Spinal cord (tissue), 10 donors: ENCODE results near the gene BNIP5. TPM values are rescaled to one million over a fixed set of nuclear protein-coding genes. Genes with fewer than 3 reads are reported as not detected.
A peak's percentile ranks its signal among the peaks of the same experiment; 100 is the strongest.

Experiments used
- DNase-seq, 6 donors: peaks; one replicate each; pipeline versions ENCODE4 v3.0.0 to v3.0.0-alpha.2; 2013 to 2015; ENCODE audit warnings: low spot score in 6 of 6, low read depth in 4 of 6
- H3K27ac ChIP-seq: one replicate; pipeline ENCODE4 v1.5.1; 2013; ENCODE audit warnings: low read depth, low read length, control low read depth
- H3K27me3 ChIP-seq: one replicate; pipeline ENCODE4 v1.6.1; 2013; ENCODE audit warnings: low read length; ENCODE audit not compliant: control insufficient read depth, insufficient read depth
- H3K36me3 ChIP-seq: one replicate; pipeline ENCODE4 v1.6.1; 2013; ENCODE audit warnings: low read length; ENCODE audit not compliant: control insufficient read depth, insufficient read depth
- H3K4me1 ChIP-seq: one replicate; pipeline ENCODE4 v1.6.1; 2013; ENCODE audit warnings: low read length; ENCODE audit not compliant: control insufficient read depth, insufficient read depth
- H3K4me3 ChIP-seq: one replicate; pipeline ENCODE4 v1.5.1; 2013; ENCODE audit warnings: low read depth, low read length, control low read depth
- H3K9me3 ChIP-seq: one replicate; pipeline ENCODE4 v1.6.1; 2013; ENCODE audit warnings: low read length; ENCODE audit not compliant: control insufficient read depth, insufficient read depth
- WGBS: methylation state at CpG from one replicate; pipeline ENCODE4 v1.1.5; 2013; ENCODE audit warnings: missing lambda C conversion rate; ENCODE audit not compliant: insufficient coverage; 5-methylcytosine and 5-hydroxymethylcytosine counted together
- polyA plus RNA-seq, 2 donors: library from polyadenylated mRNA; unstranded; fragments of 120-200 nt; gene quantifications; one replicate each; pipeline ENCODE4 v1.2.1, GENCODE V29; 2013; ENCODE audit not compliant: insufficient read length in 2 of 2
- total RNA-seq, 2 donors: library from RNA; depleted of rRNA in 1 of 2; stranded (reverse); fragments of 120-200 nt in 1 of 2; fragments of >200 nt in 1 of 2; gene quantifications; one replicate each; pipeline versions ENCODE4 v1.2.3 to v1.2.4, GENCODE V29; 2013 to 2014
- donor health status: healthy.

Gene BNIP5
- total and polyA plus RNA-seq, 4 donors = under 0.01 to 0.06 (median 0.05) TPM; not detected in 1

DNA sequence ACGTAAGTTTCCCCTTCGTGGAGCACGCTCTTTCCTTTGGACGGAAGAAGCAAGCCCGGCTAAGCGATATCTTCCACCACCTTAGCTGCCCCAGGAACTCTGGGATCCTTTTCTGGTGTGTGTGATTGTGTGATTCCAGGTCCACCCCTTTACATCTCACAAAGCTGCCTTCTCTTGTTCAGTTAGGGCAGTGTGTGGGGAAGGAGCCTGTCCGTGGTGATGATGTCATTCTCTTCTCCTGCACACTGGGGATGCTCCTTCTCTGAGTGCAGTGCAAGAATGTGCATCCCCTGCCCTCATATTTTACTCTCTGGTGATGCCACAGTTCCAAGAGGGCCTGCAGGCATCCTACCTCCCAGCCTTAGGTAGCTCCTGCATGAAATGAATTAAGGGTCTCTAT, 30.3 kb downstream of the BNIP5 start:
- DNase-seq = no peak
- no peaks in the 10 kb centered on the region for H3K36me3 ChIP-seq
- no peaks in the 10 kb centered on the region for H3K27me3 ChIP-seq
- no peaks in the 10 kb centered on the region for H3K4me1 ChIP-seq
- no peak overlapping the region for H3K4me3 ChIP-seq
- no peak overlapping the region for H3K27ac ChIP-seq
- no peaks in the 10 kb centered on the region for H3K9me3 ChIP-seq
- 40% methylated on average over 1 of the region's 7 CpGs for WGBS

DNA sequence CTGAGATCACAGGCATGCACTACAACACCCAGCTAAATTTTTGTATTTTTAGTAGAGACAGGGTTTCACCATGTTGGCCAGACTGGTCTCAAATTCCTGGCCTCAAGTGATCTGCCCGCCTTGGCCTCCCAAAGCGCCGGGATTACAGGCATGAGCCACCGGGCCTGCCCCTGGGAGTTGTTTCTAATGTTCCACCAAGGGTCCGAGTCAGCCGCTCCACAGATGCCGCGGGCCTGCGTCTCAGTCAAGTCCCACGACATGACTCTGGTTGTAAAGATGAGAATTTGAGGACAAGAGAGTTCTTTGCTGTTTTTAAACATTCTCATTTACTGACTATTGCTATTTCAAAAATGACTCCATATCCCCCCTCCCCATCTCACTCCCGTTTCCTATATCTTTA, 30.8 kb downstream of the BNIP5 start:
- no peak for DNase-seq
- no peak overlapping the region for H3K27ac ChIP-seq
- no peaks in the 10 kb centered on the region for H3K9me3 ChIP-seq
- H3K36me3 ChIP-seq = no peaks in the 10 kb centered on the region
- no peak overlapping the region for H3K4me3 ChIP-seq
- 92% methylated on average over 5 of the region's 11 CpGs for WGBS
- no peaks in the 10 kb centered on the region for H3K4me1 ChIP-seq
- H3K27me3 ChIP-seq = no peaks in the 10 kb centered on the region

DNA sequence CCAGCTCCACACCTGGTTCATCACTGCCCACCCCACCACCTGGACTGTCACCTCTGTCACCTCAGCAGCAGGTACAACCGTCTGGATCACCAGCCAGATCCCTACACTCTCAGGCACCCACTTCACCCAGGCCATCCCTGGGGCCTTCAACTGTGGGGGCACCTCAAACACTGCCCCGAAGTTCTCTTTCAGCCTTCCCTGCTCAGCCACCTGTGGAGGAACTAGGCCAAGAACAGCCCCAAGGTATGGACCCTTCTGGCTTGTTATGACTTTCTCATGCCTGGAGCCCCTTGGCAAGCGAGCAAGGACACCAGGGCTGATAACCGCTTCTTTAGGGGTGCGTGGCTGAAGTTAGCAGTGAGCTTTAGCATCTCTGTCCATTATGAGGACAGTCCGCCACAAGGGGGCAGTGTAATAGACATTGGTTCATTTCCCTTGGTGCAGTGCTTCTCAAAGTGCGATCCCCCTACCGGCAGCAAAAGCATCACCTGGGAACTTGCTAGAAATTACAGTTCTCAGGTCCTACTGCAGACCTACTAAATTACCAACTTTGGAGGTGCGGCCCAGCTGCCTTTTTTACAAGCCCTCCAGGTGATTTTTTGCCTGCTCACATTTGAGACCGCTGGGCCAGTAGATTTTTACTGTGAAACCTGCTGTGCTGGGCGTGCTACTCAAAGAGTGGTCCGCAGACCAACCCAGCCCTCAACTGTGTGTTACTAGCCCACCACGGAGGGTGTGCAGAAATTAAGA, 34.3 kb downstream of the BNIP5 start:
- DNase-seq = peak in 5 of 6 donors; percentile 63 to 92 (median 65)
- WGBS = 26% methylated on average over 10 of the region's 13 CpGs

DNA sequence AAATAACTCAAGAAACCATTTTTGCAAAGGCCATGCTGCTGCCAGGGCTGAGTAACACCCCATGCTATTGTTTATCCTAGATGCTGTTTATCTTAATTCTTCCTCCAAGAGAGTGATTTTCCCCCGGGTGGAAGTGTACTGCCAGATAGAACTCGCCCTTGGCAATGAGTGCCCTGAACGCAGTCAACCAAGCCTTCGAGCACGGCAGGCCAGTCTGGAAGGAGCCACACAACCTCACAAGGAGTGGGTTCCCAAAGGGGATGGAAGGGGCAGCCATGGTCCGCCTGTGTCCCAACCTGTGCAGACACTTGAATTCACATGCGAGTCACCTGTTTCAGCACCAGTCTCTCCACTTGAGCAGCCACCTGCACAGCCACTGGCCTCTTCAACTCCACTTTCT, 34.9 kb downstream of the BNIP5 start:
- Histone ChIP-seq H3K27me3 (no peaks in the 10 kb centered on the region), H3K36me3 (no peaks in the 10 kb centered on the region), H3K4me3 (no peak overlapping the region), H3K4me1 (no peaks in the 10 kb centered on the region), H3K9me3 (no peaks in the 10 kb centered on the region), H3K27ac (no peak overlapping the region)
- whole genome bisulfite sequencing = 81% methylated on average over 7 of the region's 7 CpGs
- no peak for DNase-seq

More for the DNA sequence above, 34.3 kb downstream of the BNIP5 start:
- Histone ChIP-seq H3K9me3 (no peaks in the 10 kb centered on the region), H3K27ac (no peak overlapping the region), H3K36me3 (no peaks in the 10 kb centered on the region), H3K27me3 (no peaks in the 10 kb centered on the region), H3K4me3 (no peak overlapping the region), H3K4me1 (no peaks in the 10 kb centered on the region)

DNA sequence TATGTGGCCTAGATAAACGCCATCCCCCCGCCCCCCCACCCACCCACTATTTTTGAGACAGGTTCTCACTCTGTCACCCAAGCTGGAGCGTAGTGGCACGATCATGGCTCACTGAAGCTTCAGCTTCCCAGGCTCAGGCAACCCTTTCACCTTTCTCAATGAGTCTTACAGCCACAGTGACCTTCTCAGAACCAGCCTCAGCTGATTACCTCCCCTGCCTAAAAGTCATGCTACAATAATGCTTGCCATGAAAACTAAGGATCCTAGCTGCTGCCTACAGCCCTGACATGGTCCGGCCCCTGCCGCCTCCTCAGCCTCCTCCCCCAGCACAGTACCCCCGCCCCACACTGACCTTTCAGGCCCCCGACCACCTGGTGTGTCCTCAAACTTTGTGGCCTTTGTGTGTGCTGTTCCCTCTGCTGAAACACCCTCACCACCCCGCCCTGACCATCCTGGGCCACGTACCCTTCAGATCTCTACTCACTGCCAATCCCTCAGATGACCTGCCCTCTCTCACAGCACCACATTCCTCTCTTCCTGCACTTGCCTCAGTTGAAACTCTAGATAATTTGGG, 35.5 kb downstream of the BNIP5 start:
- no peak for DNase-seq
- no peaks in the 10 kb centered on the region for H3K27me3 ChIP-seq
- H3K4me1 ChIP-seq = no peaks in the 10 kb centered on the region
- WGBS = 73% methylated on average over 8 of the region's 10 CpGs
- no peaks in the 10 kb centered on the region for H3K9me3 ChIP-seq
- no peak overlapping the region for H3K4me3 ChIP-seq
- no peaks in the 10 kb centered on the region for H3K36me3 ChIP-seq
- no peak overlapping the region for H3K27ac ChIP-seq

DNA sequence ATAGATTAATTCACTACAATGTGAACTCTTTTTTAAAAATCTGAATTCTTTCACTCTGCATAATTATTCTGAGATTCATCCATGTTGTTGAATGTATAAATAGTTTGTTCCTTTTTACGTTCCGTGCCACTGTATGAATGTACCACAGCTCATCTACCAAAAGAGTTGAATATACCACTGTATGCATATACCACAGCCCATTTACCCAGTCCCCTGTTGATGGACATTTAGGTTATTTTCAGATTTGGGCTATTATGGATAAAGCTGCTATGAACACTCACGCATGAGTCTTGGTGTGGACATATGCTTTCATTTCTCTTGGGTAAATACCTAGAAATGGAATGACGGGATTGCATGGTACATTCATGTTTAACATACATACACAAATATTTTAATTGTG, 38.7 kb downstream of the BNIP5 start:
- Histone ChIP-seq H3K36me3 (no peaks in the 10 kb centered on the region), H3K27me3 (no peaks in the 10 kb centered on the region), H3K9me3 (no peaks in the 10 kb centered on the region), H3K4me3 (no peak overlapping the region), H3K27ac (no peak overlapping the region), H3K4me1 (no peaks in the 10 kb centered on the region)
- peak in 1 of 6 donors; percentile 38 for DNase-seq
- WGBS = no CpG with 5 or more reads among the region's 4 CpGs

DNA sequence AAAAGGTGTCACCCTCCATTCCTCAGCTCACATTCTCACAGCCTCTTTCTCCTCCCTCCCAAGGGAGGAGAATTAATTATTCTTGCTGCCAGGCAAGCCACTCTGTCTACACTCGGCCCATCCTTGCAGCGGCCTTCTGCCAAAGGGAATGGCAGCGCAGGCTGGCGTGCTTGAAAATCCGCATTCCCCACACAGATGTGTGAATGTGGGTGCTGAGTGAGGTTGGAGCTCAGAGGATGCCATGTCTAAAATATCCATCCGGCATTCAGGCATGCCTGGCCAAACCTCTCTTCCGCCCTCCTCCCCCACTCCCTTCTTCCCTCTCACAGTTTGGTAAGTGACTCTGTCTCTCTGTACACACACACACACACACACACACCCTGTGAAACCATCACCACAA, 39.2 kb downstream of the BNIP5 start:
- peak in 1 of 6 donors; percentile 81 for DNase-seq
- no peak overlapping the region for H3K27ac ChIP-seq
- no peaks in the 10 kb centered on the region for H3K36me3 ChIP-seq
- no peak overlapping the region for H3K4me3 ChIP-seq
- no peaks in the 10 kb centered on the region for H3K27me3 ChIP-seq
- no peaks in the 10 kb centered on the region for H3K9me3 ChIP-seq
- H3K4me1 ChIP-seq = no peaks in the 10 kb centered on the region
- 83% methylated on average over 2 of the region's 7 CpGs for WGBS

DNA sequence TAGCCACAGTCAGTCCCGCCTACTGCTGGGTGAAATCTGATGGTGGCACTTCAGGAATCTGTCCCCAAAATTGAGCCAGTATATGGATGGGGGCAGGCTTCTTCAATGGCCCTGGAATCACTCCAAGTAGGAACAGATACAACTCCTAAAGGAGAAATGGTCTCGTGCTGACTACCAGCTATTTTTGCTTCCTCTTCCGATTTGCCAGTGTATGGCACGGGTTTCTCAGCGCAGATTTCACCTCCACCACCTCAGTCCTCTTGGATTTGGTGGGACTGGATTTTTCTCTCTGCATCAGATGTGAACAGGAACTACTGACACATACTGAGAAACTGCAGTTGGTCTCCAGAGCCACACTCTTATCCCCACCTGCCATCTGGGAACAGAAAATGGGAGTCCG, 39.6 kb downstream of the BNIP5 start:
- 100% methylated on average over 1 of the region's 6 CpGs for WGBS
- Histone ChIP-seq H3K4me1 (no peaks in the 10 kb centered on the region), H3K4me3 (no peak overlapping the region), H3K9me3 (no peaks in the 10 kb centered on the region), H3K36me3 (no peaks in the 10 kb centered on the region), H3K27ac (no peak overlapping the region), H3K27me3 (no peaks in the 10 kb centered on the region)
- peak in 1 of 6 donors; percentile 63 for DNase-seq

DNA sequence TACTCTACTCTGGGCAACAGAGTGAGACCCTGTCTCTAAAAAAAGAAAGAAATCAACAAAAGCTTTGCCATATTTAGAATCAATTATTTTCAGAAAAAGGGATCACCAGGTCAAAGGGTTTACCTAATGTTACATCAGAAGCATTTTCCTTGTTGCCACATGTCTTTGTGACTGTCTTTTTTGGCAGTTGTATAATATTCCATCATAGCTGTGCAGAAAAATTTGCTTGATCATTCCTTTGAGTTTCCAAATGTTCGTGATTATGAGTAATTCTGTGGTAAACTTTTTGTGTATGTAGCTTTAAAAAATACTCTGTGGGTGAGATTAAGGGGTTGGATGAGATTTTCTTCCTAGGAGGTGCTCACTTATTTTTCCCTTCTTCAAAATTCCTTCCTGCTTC, 40.4 kb downstream of the BNIP5 start:
- H3K4me3 ChIP-seq = no peak overlapping the region
- no peaks in the 10 kb centered on the region for H3K27me3 ChIP-seq
- DNase-seq = no peak
- H3K27ac ChIP-seq = no peak overlapping the region
- no peaks in the 10 kb centered on the region for H3K9me3 ChIP-seq
- H3K36me3 ChIP-seq = no peaks in the 10 kb centered on the region
- no CpG with 5 or more reads among the region's 1 CpG for WGBS
- no peaks in the 10 kb centered on the region for H3K4me1 ChIP-seq

DNA sequence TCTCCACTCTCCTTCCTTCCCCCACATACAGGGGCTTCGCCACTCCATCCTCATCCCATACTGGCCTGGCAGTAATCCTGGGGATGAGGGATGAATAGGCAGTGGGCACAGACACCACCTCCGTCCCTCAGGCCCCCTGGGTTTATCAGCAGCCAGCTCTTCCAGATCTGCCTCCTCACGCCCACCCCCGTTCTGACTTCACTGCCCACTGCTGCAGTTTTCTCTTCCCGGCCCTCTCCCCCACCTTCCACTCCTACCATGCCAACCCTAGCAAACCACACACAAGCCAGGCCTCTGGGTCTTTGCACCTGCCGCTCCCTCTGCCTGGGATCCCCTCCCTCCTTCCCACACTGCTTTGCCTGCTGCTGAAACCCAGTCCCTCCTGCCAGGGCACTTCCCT, 44.5 kb downstream of the BNIP5 start:
- WGBS = 72% methylated on average over 5 of the region's 6 CpGs

More for the DNA sequence above, 44.5 kb downstream of the BNIP5 start:
- Histone ChIP-seq H3K4me3 (no peak overlapping the region), H3K36me3 (no peaks in the 10 kb centered on the region), H3K27ac (no peak overlapping the region), H3K27me3 (no peaks in the 10 kb centered on the region), H3K4me1 (no peaks in the 10 kb centered on the region), H3K9me3 (no peaks in the 10 kb centered on the region)
- no peak for DNase-seq
